Measurements from ENCODE around the gene FAM72D.
"Not testable (repeated sequence)": the region's sequence is repeated elsewhere in the genome, so short reads cannot be mapped to it uniquely, and the experiment has no call there.

The FAM72D gene

DNA sequence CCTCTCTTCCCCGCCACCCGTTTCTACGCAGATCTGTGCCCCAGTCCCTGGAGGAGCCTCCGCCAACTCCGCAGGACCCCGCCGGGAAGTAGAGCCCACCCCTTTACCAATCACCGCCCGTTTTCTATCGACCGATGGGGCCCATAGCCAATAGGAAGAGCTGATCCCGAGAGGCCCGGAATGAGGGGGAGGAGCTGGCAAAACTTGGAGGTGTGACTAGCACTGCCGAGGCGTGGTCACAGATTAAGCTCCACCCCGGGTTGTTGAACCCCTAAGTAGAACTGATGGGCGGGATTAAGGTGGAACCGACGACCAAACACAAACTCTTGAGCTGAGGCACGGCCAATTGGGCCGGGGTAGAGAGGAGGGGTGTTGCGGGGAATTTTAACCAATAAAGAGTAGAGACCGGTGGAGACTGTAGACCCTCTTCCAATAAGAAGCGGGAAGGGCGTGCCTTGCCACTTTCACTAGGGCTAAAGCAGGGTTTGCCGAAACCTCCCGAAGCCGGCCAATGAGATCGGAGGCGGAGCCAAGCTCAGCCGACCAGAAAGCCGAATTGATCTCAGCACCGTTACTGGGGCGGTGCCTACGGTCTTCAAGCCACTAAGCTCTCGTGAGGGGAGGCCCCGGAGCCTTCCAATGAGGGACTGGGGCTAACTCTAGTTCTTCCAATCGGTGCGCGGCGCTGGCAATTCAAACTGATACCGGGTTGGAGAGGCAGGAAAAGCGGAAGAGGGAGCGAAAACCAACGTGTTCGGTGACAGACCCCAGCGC, at the start of gene FAM72D, which contains the start of gene SRGAP2B:
Gene FAM72D (plus strand): TSS at position 691 of the 774 bp plus-strand sequence. CDS start 874 bp downstream, outside the sequence.
Gene SRGAP2B (minus strand): TSS at position 45 of the 774 bp plus-strand sequence. CDS start 2,427 bp downstream, outside the sequence.
- not testable (repeated sequence) for DNase-seq

DNA sequence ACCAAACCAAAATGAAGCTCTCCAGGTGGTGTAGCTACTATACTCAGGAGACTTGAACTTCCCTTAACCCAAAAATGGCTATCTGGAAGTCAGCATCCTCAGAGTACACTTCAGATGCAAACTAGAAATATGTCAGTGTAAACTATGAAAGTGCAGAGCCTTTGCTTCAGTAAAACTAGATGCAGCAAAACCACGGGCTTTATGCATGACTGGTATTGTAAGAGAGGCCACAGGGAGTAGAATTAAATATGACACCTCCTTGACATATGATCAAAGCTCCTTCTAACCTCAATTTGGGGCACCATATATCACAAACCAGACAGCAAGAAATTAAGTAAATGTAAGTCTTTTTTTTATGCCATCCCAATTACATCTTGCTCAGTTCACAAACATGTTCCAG, 48.2 kb upstream of the FAM72D start:
- not testable (repeated sequence) for DNase-seq

GRCh38 chr1:145048181-145048856, 47.5 kb upstream of the FAM72D start:
- DNase-seq = not testable (repeated sequence)

- not testable (repeated sequence) for DNase-seq
Measured at GRCh38 chr1:145052019-145052776, 43.6 kb upstream of the FAM72D start.

GRCh38 chr1:145053428-145053827, 42.3 kb upstream of the FAM72D start:
- not testable (repeated sequence) for DNase-seq

DNA sequence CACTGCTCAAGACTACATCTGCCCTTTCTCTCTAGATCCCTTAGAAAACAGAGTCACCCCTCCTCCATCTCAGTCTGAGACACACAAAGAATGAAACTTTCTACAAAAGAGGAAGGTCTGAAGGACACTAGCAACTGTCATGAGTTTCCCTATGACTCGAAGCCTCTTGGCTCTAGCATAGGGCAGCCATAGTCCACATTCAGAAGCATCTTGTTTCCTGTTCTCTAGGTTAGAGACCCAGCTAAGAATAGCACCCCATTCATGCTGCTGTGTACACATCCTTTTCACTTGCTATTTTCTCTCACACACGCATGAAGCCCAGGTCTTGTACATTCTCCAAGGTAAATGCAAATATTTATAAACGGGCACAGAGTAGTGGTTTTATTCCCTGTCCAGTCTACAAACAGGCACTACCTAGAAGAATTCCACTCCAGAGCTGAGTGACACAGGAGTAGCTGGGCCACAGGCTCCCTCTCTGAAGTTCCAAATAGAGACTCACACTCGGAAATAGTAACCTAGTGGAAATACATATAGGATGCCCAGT, 40.5 kb upstream of the FAM72D start:
- not testable (repeated sequence) for DNase-seq

DNA sequence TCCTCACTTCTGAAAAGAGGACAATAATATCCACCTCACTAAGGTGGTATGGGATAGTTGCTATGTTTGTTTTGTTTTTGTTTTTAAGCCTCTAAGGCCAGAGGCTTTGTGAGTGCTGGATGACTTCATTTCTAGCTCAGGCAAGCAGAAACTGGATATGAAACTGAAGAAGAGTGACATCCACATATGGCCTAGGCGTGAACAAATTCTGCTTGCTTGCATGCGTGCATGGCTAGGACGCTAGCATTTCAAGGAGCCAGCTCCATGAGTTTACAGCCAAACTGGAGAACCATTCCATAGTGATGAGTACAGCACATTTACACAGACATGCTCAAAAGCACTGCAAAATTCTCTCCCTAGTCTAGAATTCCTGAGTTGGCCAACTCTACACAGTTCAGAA, 37.6 kb upstream of the FAM72D start:
- not testable (repeated sequence) for DNase-seq

GRCh38 chr1:145063285-145063684, 32.5 kb upstream of the FAM72D start:
- DNase-seq = not testable (repeated sequence)

DNA sequence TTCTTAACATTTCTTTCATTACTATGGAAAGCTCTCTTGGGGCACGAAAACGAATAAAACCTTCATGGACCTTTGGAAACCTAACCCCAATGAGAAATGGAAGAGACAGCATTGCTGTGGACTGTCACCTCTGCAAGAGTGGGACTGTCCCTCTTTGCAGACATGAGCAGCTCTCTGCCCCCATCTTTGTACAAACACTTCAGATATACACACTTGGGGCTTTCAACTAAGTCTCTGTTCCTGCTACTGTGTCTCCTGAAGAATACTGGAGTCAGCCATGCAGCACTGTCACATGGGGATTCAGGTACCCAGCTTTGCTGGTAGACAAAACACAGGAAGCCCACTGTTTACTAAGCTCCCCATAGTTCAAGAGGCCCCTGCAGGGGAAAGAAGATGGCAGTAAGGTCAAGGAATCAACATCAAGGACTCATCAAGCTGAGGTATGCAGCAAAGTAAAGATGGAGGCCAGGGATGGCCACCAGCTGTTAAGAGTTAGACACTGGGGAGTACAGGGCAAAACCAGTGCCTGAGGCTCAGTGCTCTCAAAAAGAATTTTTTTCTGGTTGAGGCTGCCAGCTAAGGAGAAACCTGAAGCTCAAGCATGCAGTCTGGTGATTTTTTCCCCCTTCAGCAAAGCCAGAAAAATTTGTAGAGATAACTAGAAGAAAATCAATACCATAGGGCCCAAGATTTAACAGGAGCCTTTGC, 31.7 kb upstream of the FAM72D start:
- DNase-seq = not testable (repeated sequence)

DNA sequence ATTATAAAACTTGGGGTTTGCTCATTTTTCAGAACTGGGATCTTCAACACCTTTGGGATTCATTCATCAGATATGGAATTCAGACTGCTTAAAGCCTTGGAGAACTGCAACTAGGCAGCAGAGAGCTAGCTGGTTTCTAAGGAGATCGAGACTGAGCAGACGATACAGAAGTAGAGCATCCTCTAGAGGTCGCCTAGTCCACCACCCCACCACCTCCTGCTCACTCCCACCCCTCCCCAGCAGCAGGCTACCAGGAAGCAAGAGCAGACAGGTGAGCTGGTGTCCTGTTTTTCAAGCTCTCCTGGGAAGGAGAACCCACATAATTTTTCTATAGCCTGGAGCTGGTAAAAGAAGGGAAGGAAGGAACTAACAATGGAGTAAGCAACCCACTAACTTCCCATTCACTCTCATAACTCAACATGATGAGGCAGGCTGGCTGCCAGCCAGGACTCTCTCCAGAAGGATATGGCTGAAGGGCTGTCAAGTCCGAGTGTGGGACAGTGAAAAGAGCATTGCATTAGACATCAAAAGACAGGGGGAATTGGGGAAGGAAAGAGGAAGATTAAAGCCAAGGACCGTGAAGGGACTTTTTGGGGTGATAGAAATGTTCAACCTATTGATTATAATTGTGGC, 30.5 kb upstream of the FAM72D start:
- not testable (repeated sequence) for DNase-seq

- DNase-seq = not testable (repeated sequence)
Measured at GRCh38 chr1:145066486-145066885, 29.3 kb upstream of the FAM72D start.

DNA sequence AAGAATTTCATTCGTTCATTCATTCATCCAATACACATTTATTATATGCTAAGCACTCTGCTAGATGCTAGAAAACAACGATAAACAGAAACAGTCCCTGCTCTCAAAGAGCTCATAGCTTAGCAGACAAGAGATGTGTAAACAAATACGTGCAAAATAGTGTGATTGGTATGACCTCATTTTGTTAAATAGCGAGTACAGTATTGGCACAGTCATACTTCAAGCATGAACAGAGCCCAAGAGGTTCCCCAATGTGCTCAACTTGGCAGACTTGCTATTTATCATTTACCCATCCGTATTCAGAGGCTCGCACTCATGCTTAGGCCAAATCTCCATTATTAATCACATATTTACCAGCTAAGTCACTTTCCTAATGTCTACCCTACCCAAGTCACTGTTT, 24.2 kb upstream of the FAM72D start:
- DNase-seq = not testable (repeated sequence)

GRCh38 chr1:145074021-145074559, 21.7 kb upstream of the FAM72D start:
- not testable (repeated sequence) for DNase-seq

GRCh38 chr1:145076877-145077276, 18.9 kb upstream of the FAM72D start:
- not testable (repeated sequence) for DNase-seq

DNA sequence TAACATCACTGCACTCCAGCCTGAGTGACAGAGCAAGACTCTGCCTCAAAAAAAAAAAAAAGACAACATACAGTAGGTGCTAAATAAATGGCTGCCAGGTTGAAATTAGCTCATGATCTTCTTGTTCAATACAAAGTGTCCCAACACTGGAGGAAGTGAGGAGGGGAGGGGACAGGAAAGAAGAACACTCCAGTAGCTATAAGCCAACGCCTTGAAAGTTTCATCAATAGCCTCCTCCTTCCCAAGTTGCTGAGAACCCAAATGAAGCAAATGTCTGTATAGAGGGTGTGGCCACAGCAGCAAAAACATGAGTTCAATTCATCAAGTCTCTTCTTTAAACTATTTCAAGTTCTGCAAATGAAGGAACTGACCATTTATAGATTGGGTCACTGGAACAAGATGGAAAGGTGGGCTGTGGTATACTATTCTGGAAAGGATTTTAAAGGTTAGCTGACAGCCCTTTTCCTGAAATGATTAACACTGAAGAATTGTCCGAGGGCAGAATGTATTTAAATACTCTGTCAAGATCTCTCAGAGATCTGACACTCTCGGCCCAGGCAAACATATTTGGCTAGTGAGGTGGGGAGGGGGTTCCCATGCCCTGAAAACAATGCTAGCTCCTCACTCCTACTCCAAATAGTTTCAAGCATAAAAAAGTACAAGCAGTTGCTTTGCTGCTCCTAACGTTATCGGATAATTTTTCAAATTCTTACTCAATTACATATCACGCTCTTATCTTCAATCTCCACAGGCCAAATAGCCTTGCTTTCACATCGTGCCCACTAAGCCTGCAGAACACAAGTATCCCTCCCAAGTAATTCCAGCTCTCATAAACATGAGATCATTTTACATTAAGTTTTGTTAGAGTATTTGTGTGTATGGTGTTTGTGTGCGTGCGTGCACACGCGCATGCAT, 17.6 kb upstream of the FAM72D start:
- DNase-seq = not testable (repeated sequence)

- not testable (repeated sequence) for DNase-seq
Measured at GRCh38 chr1:145078787-145079370, 16.9 kb upstream of the FAM72D start.

DNA sequence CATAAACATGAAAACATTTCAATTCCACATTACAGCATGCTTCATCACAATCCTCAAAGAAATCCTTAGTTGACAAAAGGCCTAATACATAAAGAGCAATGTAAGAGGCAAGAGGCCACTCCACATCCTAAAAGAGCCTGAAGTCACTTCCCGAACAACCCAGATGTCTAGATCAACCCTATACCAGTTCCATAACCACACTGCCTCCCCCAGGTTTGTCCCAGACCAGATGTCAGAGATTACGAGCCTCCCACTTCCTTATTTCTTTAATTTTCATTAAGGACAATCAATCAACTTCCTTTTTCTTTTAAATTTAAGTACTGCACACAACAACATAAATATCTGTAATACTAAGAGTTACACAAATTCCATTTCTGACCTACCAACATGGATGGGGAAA, 16.0 kb upstream of the FAM72D start:
- not testable (repeated sequence) for DNase-seq

GRCh38 chr1:145080193-145080592, 15.6 kb upstream of the FAM72D start:
- not testable (repeated sequence) for DNase-seq

- not testable (repeated sequence) for DNase-seq
Measured at GRCh38 chr1:145082483-145083255, 13.1 kb upstream of the FAM72D start.

Measured in activated naive CD4-positive, alpha-beta T cell treated with Interleukin-2 at 50 U/mL for 16 hours (primary cell).